ENCODE measurements around the gene AGMO.

AGMO gene

DNA sequence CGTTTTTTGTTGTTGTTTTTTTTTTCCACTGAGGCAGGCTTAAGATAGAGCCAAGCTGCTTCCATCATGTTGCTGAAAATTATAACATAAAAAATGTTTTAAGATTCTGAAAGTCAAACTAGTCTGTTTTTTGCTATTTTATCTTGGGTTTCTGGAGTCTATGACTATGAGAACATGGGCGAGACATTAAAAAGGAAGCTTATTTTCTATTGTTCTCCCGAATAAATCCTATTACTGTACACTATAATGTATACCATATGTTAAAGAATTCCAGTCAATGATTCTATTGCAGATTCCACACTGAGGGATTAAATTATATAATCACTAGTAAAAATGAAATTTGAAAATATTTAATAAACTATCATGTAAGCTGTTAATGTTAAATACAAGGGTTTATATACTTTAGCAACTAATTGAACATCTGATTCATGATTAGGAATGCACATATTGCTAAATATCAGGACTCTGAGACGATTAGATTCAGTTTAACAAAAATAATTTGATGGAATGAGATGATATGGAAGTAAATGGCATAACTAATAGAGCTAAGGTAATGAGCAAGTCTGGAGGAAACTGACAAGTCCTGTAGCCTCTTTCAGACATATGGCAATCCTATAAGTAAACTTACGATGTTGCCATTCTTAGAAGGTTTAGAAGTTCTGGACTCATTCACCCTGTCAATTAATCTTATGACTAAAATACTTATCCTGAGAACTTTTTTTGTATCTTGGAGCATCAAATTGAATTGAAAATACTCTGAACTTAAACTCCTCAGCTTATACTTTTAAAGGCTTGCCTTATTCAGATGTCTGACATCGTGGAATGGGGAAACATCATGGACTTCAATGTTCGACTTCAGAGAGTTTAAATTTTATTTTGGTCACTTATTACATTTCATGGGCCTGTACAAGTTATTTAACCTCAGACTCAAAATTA lies 364.5 kb downstream of the AGMO start:
- FAIRE-seq (no peak), DNase-seq (ENCODE audit: insufficient read length) (no peak)
- TF ChIP-seq TAF1 (IDR thresholded peaks at IDR 0.05; ENCODE audit: borderline replicate concordance, low read depth, low read length) (no peak), POLR2A (IDR thresholded peaks at IDR 0.05; ENCODE audit: low read depth, low read length) (no peak), POLR2AphosphoS5 (IDR thresholded peaks at IDR 0.05; ENCODE audit: low read depth, low read length) (no peak)

DNA sequence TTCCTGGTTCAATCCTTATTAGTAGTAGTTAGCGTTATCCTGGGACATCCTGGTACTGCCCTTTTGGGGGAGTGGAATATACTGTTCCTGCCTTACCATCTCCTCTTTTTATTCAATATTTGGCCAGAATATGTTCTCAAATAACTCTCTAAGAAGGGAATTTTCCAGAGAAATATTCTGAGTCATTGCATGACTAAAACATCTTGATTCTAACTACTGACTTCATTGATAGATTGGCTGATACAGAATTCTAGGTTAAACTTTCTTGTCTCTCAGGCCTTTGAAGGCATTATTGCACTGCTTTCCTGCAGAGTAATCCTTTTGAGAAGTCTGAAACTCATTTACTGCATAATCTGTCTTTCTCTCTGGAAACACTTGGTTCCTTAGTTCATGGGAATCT lies 383.8 kb downstream of the AGMO start:
- TF ChIP-seq POLR2AphosphoS5 (IDR thresholded peaks at IDR 0.05; ENCODE audit: low read depth, low read length) (no peak), POLR2A (IDR thresholded peaks at IDR 0.05; ENCODE audit: low read depth, low read length) (no peak), TAF1 (IDR thresholded peaks at IDR 0.05; ENCODE audit: borderline replicate concordance, low read depth, low read length) (no peak)
- DNase-seq (ENCODE audit: insufficient read length) (no peak), FAIRE-seq (no peak)

DNA sequence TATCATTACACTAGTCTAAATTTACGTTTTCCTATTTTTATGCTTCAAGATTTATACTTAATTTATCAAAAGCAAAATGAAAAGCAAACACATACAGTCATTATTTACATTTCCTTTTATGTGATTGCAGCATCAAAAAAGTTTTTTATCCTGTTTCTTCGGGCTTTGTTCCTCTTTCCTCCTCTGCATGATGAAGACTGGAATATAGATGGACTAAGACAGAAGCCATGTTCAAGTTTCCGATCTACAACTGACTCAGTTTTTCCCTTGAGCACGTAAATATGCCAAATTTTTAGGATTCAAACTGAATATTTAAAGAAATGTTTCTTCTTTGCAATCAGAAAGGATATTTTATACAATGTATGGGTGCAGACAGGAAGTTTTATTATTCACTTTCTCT lies 385.7 kb downstream of the AGMO start:
- FAIRE-seq = no peak
- no peak for TF ChIP-seq TAF1 (IDR thresholded peaks at IDR 0.05; ENCODE audit: borderline replicate concordance, low read depth, low read length)
- TF ChIP-seq POLR2A (IDR thresholded peaks at IDR 0.05; ENCODE audit: low read depth, low read length) = no peak
- no peak for TF ChIP-seq POLR2AphosphoS5 (IDR thresholded peaks at IDR 0.05; ENCODE audit: low read depth, low read length)
- no peak for DNase-seq (ENCODE audit: insufficient read length)

DNA sequence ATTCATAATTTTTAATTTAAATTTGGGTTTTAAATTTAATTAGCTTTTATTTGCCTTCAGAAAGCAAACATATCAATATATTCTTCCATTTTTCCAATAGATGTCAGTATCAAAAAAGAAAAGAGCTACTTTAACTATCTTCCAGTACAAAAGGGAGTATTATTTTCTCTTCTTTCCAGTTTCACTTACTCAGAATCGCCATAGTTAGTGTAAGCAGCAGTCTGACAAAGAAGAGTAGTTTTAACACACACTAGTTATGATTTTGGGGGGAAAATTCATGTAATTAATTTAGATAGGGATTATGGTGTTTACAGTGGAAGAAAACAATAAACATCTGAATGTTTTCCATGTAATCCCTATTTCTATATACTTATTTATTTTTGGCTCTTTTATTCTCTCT lies 386.7 kb downstream of the AGMO start:
- no peak for DNase-seq (ENCODE audit: insufficient read length)
- TF ChIP-seq POLR2AphosphoS5 (IDR thresholded peaks at IDR 0.05; ENCODE audit: low read depth, low read length) (no peak), TAF1 (IDR thresholded peaks at IDR 0.05; ENCODE audit: borderline replicate concordance, low read depth, low read length) (no peak), POLR2A (IDR thresholded peaks at IDR 0.05; ENCODE audit: low read depth, low read length) (no peak)
- no peak for FAIRE-seq

DNA sequence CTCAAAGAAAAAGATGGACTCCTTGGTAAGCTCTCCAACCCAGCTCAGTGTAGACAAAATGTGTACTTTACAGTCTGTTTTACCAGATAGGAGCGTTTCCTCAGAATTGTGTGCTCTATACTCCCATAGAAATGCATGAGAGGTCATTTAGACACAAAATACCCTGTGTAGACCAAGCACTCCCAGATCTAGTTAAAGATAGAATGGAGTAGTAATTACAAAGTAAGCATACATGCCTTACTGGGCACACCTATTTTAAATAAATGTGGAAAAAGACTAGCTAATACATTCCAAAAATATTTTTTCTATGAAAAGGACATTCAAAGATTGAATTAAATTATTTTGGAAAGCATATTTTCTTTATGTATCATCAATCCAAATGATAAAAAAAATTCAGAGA lies 387.3 kb downstream of the AGMO start:
- no peak for DNase-seq (ENCODE audit: insufficient read length)
- FAIRE-seq = no peak
- no peak for TF ChIP-seq POLR2AphosphoS5 (IDR thresholded peaks at IDR 0.05; ENCODE audit: low read depth, low read length)
- TF ChIP-seq POLR2A (IDR thresholded peaks at IDR 0.05; ENCODE audit: low read depth, low read length) = no peak
- no peak for TF ChIP-seq TAF1 (IDR thresholded peaks at IDR 0.05; ENCODE audit: borderline replicate concordance, low read depth, low read length)

DNA sequence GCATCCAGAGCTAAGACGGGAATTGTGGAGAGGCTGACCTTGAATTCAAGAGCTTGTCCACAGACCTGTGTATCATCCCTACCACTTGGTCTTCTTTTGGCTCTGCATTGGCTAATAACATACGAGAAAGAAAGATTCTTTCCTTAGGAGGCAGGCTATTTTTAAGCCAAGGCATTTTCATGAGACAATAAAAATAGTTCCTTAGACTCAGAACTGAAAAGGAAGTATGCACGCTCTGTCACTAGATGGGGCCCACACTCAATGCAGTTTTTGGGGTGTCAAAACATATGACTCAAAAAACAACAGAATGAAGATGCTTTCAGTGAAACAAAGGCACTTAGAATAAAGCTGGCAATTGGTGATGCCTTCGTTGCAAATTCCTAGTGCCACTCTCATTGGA lies 393.3 kb downstream of the AGMO start:
- no peak for TF ChIP-seq POLR2AphosphoS5 (IDR thresholded peaks at IDR 0.05; ENCODE audit: low read depth, low read length)
- DNase-seq (ENCODE audit: insufficient read length) (no peak), FAIRE-seq (no peak)

DNA sequence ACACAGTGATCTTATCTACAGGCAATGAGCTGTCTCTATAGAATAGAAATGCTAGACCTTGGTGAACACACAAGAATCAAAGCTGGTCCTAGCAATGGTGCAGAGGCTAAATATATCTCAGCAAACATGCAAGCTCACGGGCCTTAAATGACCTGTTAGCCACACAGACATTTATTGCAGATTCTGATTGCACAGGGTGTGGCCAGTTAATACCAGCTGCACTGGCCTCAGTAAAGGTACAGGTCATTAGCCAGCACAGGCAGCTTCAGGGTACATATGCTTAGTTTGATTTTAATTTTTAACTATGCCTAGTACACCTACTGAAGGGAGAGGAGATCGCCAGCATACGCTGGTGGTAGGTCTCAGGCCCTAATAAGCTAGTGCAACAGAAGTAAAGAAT lies 393.9 kb downstream of the AGMO start:
- TF ChIP-seq POLR2AphosphoS5 (IDR thresholded peaks at IDR 0.05; ENCODE audit: low read depth, low read length) (no peak), POLR2A (IDR thresholded peaks at IDR 0.05; ENCODE audit: low read depth, low read length) (no peak), TAF1 (IDR thresholded peaks at IDR 0.05; ENCODE audit: borderline replicate concordance, low read depth, low read length) (no peak)
- no peak for DNase-seq (ENCODE audit: insufficient read length)
- FAIRE-seq = no peak

DNA sequence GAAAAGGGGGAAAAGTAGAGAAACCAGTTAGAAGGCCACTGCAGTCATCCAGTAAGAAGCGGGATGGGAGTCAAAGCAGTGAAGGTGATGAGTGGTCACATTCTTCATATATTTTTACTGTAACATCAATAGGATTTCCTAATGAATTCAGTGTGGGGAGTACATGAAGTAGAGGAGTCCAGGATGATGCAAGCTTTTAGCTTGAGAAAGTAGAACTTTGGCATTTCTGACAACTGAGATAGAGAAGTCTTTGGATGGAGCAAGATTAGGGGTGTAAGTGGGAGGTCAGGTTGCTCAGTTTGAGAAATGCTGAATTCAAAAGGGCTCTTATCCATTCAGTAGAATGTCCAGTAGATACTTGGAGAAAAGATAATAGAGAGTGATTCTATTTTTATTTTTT lies 395.2 kb downstream of the AGMO start:
- no peak for FAIRE-seq
- DNase-seq (ENCODE audit: insufficient read length) = no peak
- TF ChIP-seq TAF1 (IDR thresholded peaks at IDR 0.05; ENCODE audit: borderline replicate concordance, low read depth, low read length) (no peak), POLR2AphosphoS5 (IDR thresholded peaks at IDR 0.05; ENCODE audit: low read depth, low read length) (no peak), POLR2A (IDR thresholded peaks at IDR 0.05; ENCODE audit: low read depth, low read length) (no peak)

DNA sequence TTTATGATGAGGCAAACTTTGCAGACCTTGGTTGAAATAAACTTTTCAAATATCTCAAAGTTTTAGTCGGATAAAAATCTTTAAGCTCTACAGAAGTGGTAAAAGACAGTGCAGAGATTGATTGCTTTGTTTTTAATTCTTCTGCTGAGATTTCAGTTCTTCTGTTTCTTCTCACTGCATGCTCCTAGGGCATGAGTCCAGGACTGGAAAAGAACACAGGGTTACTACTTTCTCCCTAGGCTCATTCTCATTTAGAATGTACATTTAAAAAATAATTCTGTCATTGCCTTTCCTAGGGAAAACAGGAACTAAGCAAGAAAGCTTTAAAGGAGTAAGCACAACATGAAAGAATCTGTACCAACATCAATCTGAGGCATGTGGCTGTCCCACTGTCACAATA lies 402.6 kb downstream of the AGMO start:
- DNase-seq (ENCODE audit: insufficient read length) = no peak
- FAIRE-seq = no peak
- TF ChIP-seq POLR2AphosphoS5 (IDR thresholded peaks at IDR 0.05; ENCODE audit: low read depth, low read length) (no peak), POLR2A (IDR thresholded peaks at IDR 0.05; ENCODE audit: low read depth, low read length) (no peak)

DNA sequence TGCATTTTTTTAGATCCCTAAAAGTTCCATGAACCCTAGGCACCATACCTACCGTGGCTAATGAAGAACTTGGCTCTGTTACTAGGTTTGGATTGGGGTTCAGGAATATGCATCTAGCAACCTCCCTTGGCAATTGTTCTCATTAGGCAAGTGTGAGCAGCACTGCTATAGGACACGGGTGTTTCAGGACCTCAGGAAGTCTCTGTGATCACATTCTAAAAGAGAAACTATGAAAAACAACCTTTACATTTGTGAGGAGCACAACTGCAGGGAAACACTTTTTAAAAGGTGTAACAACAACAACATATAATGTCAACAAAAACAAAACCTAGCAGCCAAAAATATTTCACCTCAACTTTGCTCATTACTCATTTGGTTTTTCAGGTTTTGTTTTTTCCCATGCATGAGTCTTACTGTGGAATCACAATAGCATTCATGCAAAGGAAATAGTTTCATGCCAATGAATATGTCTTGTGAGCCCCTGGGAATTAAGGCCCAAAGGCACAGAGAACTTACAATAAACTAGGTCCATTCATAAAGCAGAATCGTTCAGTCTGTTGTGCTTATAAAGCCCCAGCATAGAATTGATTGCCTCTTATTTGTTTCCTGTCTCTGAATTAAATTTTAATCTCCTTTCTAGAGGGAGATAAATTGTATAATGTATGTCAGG lies 403.5 kb downstream of the AGMO start:
- TF ChIP-seq POLR2A (IDR thresholded peaks at IDR 0.05; ENCODE audit: low read depth, low read length) (no peak), POLR2AphosphoS5 (IDR thresholded peaks at IDR 0.05; ENCODE audit: low read depth, low read length) (no peak), TAF1 (IDR thresholded peaks at IDR 0.05; ENCODE audit: borderline replicate concordance, low read depth, low read length) (no peak)
- FAIRE-seq (no peak), DNase-seq (ENCODE audit: insufficient read length) (no peak)
